Panc1 (cell line): ENCODE results near the gene CCT5. TPM values are rescaled to one million over a fixed set of nuclear protein-coding genes. Genes with fewer than 3 reads are reported as not detected.

ENCODE experiments used
- ATAC-seq: fragments of 200-7000 bp; cut with Tn5 transposase; 2 replicates; pipeline ENCODE4 v1.9.1; 2020; ENCODE audit warnings: mild to moderate bottlenecking, moderate library complexity
- BruUV-seq: library from RNA; stranded (reverse); fragments of 400-500 nt; replicated peaks from 2 replicates; lab custom pipeline; 2021; lab: Mats Ljungman, UMichigan
- CTCF ChIA-PET: fragments of 300-600 bp; sonication (Branson Sonifier 250); formaldehyde crosslinking; loops from one replicate; lab custom pipeline; 2022; ENCODE audit warnings: antibody characterized with exemption; lab: Charles Lee
- POLR2A ChIA-PET: fragments of 300-600 bp; sonication (Branson Sonifier 250); formaldehyde crosslinking; loops from one replicate; lab custom pipeline; 2022; ENCODE audit warnings: antibody characterized with exemption; lab: Charles Lee
- DNase-seq: peaks from one replicate; pipeline ENCODE4 v3.0.0-alpha.2; 2010; ENCODE audit warnings: low read depth, low spot score
- H3K27ac ChIP-seq: 2 replicates; pipeline ENCODE4 v1.5.1; 2011; ENCODE audit warnings: mild to moderate bottlenecking, low read length, inconsistent platforms
- H3K27me3 ChIP-seq: fragments of 200-500 bp; sonication (Bioruptor generic); 2 replicates; pipeline ENCODE4 v1.6.0; 2014; ENCODE audit warnings: low read length, inconsistent platforms; ENCODE audit not compliant: control insufficient read depth, insufficient read depth
- H3K36me3 ChIP-seq: fragments of 200-500 bp; sonication (Bioruptor generic); 2 replicates; pipeline ENCODE4 v1.5.1; 2014; ENCODE audit warnings: inconsistent platforms, mild to moderate bottlenecking, low read length, moderate library complexity; ENCODE audit not compliant: control insufficient read depth, insufficient read depth
- H3K4me1 ChIP-seq: 2 replicates; pipeline ENCODE4 v1.5.1; 2011; ENCODE audit warnings: inconsistent platforms, mild to moderate bottlenecking, low read length, moderate library complexity; ENCODE audit not compliant: control insufficient read depth, insufficient read depth
- H3K4me3 ChIP-seq, 2 experiments: 2 replicates each; pipeline ENCODE4 v1.5.1; 2011 to 2012; ENCODE audit warnings: low read depth in 2 of 2, low read length in 2 of 2, mild to moderate bottlenecking in 2 of 2, inconsistent platforms in 1 of 2, moderate library complexity in 1 of 2
- H3K9me3 ChIP-seq: fragments of 200-500 bp; sonication (Bioruptor generic); 2 replicates; pipeline ENCODE4 v1.5.1; 2014; ENCODE audit warnings: low read depth, mild to moderate bottlenecking, inconsistent platforms, low read length, moderate library complexity; ENCODE audit not compliant: control insufficient read depth, insufficient read depth
- CTCF ChIP-seq: fragments of 450-650 bp; IDR thresholded peaks from 2 replicates; pipeline ENCODE4 v1.5.1; 2017; ENCODE audit warnings: mild to moderate bottlenecking
- POLR2AphosphoS5 ChIP-seq: IDR thresholded peaks from 2 replicates; pipeline ENCODE4 v1.6.1; 2012; ENCODE audit warnings: mild to moderate bottlenecking, low read depth, low read length, moderate library complexity
- REST ChIP-seq, 2 experiments: IDR thresholded peaks; 2 replicates each; pipeline ENCODE4 v1.6.1; 2011 to 2012; ENCODE audit warnings: low read depth in 2 of 2, control low read depth in 1 of 2, low read length in 1 of 2, mild to moderate bottlenecking in 1 of 2, moderate library complexity in 1 of 2; ENCODE audit not compliant: insufficient read depth in 1 of 2
- SIN3A ChIP-seq: IDR thresholded peaks from 2 replicates; pipeline ENCODE4 v1.6.1; 2012; ENCODE audit warnings: low read depth, mild to moderate bottlenecking, low read length, moderate library complexity, borderline replicate concordance; ENCODE audit not compliant: insufficient read depth
- TCF7L2 ChIP-seq: IDR thresholded peaks from 2 replicates; pipeline ENCODE4 v1.6.1; 2011; ENCODE audit warnings: mild to moderate bottlenecking, low read depth, low read length, inconsistent platforms
- in situ Hi-C: cut with HindIII; loops from 2 replicates; pipeline ENCODE4 v1.10.0; 2016; ENCODE audit warnings: low sequenced_read_pairs, low pct_unique_long_range_greater_than_20kb
- intact Hi-C: fragments of 100-400 bp; cut with micrococcal nuclease; formaldehyde crosslinking; loops from one replicate; pipeline ENCODE4 v1.10.0; 2022; ENCODE audit not compliant: unreplicated experiment
- total RNA-seq: library from RNA; stranded (reverse); gene quantifications from one replicate; pipeline ENCODE4 v1.2.1, GENCODE V29; 2021; ENCODE audit not compliant: unreplicated experiment

CCT5 gene
- total RNA-seq, 1 experiment from 2014 or later = 476 TPM

- in situ Hi-C loops (no loop called here), intact Hi-C loops (no loop called here)
- ChIA-PET POLR2A (no interaction called here), CTCF (no interaction called here)
- Histone ChIP-seq H3K27ac (no peak overlapping the region), H3K9me3 (no peaks in the 10 kb centered on the region), H3K36me3 (no peaks in the 10 kb centered on the region), H3K4me3 (no peak overlapping the region), H3K27me3 (no peaks in the 10 kb centered on the region), H3K4me1 (peaks cover 13% of the 10 kb centered on the region; the same call in 1 of the 2 replicates)
- BruUV-seq = no TSS peak
- DNase-seq = no peak
- ATAC-seq = no peak
- no peak for TF ChIP-seq POLR2AphosphoS5
- no peak for TF ChIP-seq CTCF
- no peak for TF ChIP-seq TCF7L2
- no peak for TF ChIP-seq REST (IDR thresholded peaks at IDR 0.05; ENCODE audit: insufficient read depth in 1 of 2, low read depth in 2 of 2, low read length in 1 of 2)
- TF ChIP-seq SIN3A = no peak
Measured at GRCh38 chr5:10289991-10290390, 39.9 kb downstream of the CCT5 start.

- no TSS peak for BruUV-seq
- H3K4me1 ChIP-seq = peaks cover 13% of the 10 kb centered on the region; the same call in 1 of the 2 replicates
- ChIA-PET CTCF (no interaction called here), POLR2A (no interaction called here)
- no peaks in the 10 kb centered on the region for H3K9me3 ChIP-seq
- in situ Hi-C loops = no loop called here
- no peak overlapping the region for H3K4me3 ChIP-seq
- H3K27ac ChIP-seq = no peak overlapping the region
- DNase-seq (no peak), ATAC-seq (no peak)
- no peaks in the 10 kb centered on the region for H3K27me3 ChIP-seq
- no peaks in the 10 kb centered on the region for H3K36me3 ChIP-seq
- intact Hi-C loops = no loop called here
- no peak for TF ChIP-seq CTCF
- TF ChIP-seq POLR2AphosphoS5 = no peak
- no peak for TF ChIP-seq SIN3A
- TF ChIP-seq REST (IDR thresholded peaks at IDR 0.05; ENCODE audit: insufficient read depth in 1 of 2, low read depth in 2 of 2, low read length in 1 of 2) = no peak
- no peak for TF ChIP-seq TCF7L2
Measured at GRCh38 chr5:10290438-10290837, 40.4 kb downstream of the CCT5 start.
